Keratinocyte (primary cell): ENCODE measurements around the gene SLC26A9.

ENCODE experiments used
- CTCF ChIP-seq, 3 experiments: IDR thresholded peaks in 1 of 3; conservative IDR thresholded peaks in 1 of 3; optimal IDR thresholded peaks in 1 of 3; 2 replicates in 2 of 3; 3 replicates in 1 of 3; pipeline versions ENCODE3 to v1.5.1; 2011; ENCODE audit warnings: low read length in 3 of 3, mild to moderate bottlenecking in 3 of 3, moderate library complexity in 2 of 3, control low read depth in 1 of 3, inconsistent platforms in 1 of 3; ENCODE audit not compliant: insufficient read depth in 2 of 3; ENCODE audit errors: extremely low read depth in 1 of 3
- EZH2 ChIP-seq: IDR thresholded peaks from one replicate; pipeline ENCODE4 v1.6.1; 2012; ENCODE audit warnings: inconsistent platforms, mild to moderate bottlenecking, low read length, moderate library complexity

GRCh38 chr1:205948886-205949285, 5.6 kb upstream of the SLC26A9 start:
- TF ChIP-seq CTCF (optimal IDR thresholded peaks at IDR 0.05 in 1 of 3, IDR thresholded peaks at IDR 0.05 in 1 of 3, conservative IDR thresholded peaks at IDR 0.05 in 1 of 3; ENCODE audit: extremely low read depth in 1 of 3, insufficient read depth in 2 of 3, low read length in 3 of 3) (no peak), EZH2 (no peak)
